HG03432 (cell line): ENCODE data around the gene ACSF2.

Source experiments
- ATAC-seq: cut with Tn5 transposase; IDR thresholded peaks from one replicate; pipeline ENCODE4 v1.9.1; 2021; ENCODE audit warnings: mild to moderate bottlenecking, moderate library complexity; ENCODE audit not compliant: unreplicated experiment

The ACSF2 gene

GRCh38 chr17:50498021-50498874 lies 72.2 kb downstream of the ACSF2 start:
- no peak for ATAC-seq

- ATAC-seq, result no peak
Measured at GRCh38 chr17:50499270-50499669, 73.3 kb downstream of the ACSF2 start.

DNA sequence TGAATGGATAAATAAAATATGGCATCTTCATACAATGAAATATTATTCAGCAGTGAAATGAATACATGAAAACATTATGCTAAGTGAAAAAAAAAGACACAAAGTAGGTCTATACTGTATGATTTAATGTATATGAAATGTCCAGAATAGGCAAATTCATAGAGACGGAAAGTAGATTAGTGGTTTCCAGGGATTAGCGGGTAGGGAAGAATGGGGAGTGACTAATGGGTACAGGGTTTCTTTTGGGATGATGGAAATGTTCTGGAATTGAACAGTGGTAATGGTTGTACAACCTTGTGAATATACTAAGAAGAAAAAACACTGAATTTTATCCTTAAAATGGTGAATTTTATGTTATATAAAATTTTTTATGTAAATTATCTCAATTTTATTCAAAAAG lies 73.7 kb downstream of the ACSF2 start:
- no peak for ATAC-seq

GRCh38 chr17:50501054-50501453 lies 75.0 kb downstream of the ACSF2 start:
- ATAC-seq, result no peak

GRCh38 chr17:50502301-50502990 lies 76.4 kb downstream of the ACSF2 start:
- ATAC-seq, result no peak

GRCh38 chr17:50505591-50506130 lies 79.6 kb downstream of the ACSF2 start:
- ATAC-seq, result no peak

DNA sequence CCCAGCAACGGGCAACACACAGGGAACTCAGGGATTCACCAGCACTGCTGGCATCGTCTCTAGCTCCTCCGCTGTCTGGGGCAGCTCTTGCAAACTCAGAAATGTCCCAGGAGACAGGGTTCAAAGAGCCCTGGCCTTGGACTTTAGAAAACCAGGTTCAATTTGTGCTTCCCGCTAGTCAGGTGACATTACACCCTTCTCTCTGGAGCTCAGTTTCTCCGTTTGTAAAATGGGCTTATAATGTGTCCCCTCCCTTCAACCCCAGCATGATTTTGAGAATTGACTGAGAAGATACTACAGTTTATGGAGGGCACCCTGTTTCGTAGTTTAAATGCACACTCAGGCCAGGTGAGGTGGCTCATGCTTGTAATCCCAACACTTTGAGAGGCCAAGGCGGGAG lies 80.3 kb downstream of the ACSF2 start:
- no peak for ATAC-seq

DNA sequence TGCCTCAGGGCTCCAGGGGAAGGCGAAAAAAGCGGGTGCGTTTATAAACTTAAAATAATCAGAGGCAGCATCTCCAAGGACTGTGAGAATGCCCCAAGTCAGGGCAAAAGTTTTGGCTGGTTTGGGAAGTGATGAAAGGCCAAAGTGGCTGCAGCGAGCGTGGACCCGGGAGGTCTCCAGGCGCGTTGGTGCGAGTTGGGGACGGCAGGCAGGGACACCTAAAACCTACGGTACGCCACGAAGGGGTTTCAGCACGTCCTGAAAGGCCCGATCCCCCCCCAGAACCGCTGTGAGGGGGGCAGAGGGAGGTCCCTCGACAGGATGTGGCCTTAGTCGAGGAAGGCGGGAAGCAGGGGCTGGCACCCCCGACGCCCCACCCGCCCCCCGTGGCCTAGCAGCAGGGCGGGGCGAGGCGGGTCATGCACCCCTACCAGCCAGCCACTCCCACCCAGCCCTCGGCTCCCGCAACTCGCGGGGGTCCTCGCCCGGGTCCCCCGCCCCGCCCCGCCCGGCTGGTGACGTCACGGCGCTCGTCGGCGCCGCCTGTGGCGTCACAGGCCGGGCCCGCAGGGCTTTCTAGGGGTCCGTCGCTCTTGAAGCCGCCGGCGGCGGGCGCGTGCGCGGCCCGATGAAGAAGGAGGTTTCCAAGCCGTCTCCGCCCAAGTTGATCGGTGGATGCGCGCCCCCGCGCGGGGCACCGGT lies 82.0 kb downstream of the ACSF2 start, which contains the start of gene MYCBPAP:
TSS of gene MYCBPAP (plus strand) at position 569 of the 702 bp plus-strand sequence. CDS start 236 bp downstream, outside the sequence.
- peak; percentile 62 for ATAC-seq

GRCh38 chr17:50508573-50509460 lies 82.8 kb downstream of the ACSF2 start:
- ATAC-seq, result no peak

- ATAC-seq, result peak; percentile 72
Measured at GRCh38 chr17:50511058-50511457, 85.0 kb downstream of the ACSF2 start.

- no peak for ATAC-seq
Measured at GRCh38 chr17:50513495-50513894, 87.5 kb downstream of the ACSF2 start.

DNA sequence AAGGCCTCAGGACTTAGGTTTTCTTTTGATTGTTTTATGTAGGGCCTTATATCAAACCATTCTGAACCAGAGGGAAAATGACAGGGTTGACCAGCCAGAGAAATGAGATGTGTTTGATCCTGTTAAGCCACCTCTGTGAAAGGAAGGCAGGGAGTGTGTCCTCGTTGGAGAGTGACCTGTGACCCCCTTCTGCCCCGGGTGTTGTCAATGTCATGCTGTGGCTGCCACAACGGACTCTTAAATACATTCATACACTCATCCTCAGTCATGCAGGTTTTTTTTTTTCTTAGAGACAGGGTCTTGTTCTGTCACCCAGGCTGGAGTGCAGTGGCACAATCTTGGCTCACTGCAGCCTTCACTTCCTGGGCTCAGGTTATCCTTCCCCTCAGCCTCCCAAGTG lies 88.4 kb downstream of the ACSF2 start:
- no peak for ATAC-seq

- no peak for ATAC-seq
Measured at GRCh38 chr17:50514936-50515702, 89.1 kb downstream of the ACSF2 start.

DNA sequence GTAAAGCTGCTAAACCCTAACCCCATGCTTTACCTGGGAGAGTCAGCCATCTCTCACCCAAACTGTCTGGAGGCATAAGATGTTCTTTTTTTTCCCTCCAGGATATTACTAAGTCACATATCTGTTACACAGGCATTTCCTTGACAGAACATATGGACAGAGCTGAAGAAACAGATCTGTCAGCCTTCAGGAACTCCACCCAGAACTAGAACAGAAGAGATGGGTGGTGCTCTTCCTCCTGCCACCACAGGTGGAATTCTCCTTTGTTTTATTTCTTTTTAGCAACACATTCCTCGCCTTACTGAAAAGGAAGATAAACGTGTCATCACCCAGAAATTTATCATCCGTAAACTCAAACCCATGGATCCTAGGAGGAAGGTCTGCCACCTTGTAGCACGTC lies 91.0 kb downstream of the ACSF2 start:
- ATAC-seq, result no peak

GRCh38 chr17:50517504-50518383 lies 91.7 kb downstream of the ACSF2 start:
- no peak for ATAC-seq

- no peak for ATAC-seq
Measured at GRCh38 chr17:50518384-50519023, 92.5 kb downstream of the ACSF2 start.

DNA sequence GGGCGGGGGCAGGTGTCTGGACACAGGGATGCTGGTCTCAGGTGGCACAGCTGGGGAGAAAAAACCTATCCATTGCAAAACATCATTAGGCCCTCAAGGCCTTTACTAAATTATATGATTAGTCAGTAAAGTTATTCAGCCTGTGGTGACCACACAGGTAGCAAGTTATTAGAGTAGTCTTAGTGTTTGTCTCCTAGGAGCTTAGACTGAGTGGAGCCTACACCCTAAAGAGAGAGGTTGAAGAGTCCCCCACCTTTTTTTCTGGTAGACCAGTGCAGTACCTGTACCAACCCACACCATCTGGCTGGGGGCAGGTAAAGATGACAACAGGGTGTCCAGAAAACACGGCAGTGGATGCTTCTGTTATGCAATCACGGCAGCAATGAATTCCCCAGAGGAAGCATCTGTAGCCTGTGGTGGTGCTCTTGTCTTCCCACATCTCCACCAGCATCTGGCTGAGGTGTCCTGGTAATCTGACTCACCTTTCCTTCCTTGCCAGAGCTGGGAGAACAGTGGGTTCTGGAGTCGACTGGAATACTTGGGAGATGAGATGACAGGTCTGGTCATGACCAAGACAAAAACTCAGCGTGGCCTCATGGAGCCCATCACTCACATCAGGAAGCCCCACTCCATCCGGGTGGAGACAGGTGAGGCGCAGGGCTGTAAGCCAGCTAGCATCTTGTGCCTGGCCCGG lies 93.3 kb downstream of the ACSF2 start:
- ATAC-seq, result no peak
